D721Med (cell line): ENCODE results near the gene ANXA8.

Experiments
- DNase-seq: peaks from one replicate; pipeline ENCODE4 v3.0.0; 2011; ENCODE audit warnings: low spot score; ENCODE audit not compliant: insufficient read length
- FAIRE-seq: peaks from 2 replicates; lab custom pipeline; 2011; peaks lifted over from hg19 to GRCh38; lab: Jason Lieb, UNC
- TF ChIP-seq, protein P1 (sequence below): IDR thresholded peaks from 2 replicates; pipeline ENCODE4 v1.5.1; 2012; ENCODE audit warnings: mild to moderate bottlenecking, control low read depth; ENCODE audit not compliant: insufficient read depth; ENCODE audit errors: missing control alignments

ANXA8 gene

DNA sequence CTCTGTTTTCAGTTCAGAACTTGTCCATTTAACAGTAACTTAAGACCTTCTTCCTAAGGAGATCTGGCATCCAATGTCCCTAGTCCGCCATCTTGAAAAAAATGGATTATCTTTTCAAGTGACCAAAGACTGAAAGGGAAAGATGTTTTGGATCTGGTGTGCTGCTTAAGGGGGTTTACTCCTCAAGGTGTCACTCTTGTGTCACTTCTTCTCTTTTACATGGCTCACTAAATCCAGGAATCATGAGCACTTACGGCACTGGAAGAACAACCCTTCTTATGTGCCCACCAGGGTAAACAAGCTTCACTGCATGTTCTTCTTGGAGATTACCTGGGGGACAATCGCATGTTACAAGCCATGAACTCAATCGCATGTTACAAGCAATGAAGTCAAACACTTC lies 43.7 kb downstream of the ANXA8 start:
- no peak for FAIRE-seq
- DNase-seq, result no peak
- TF ChIP-seq, protein P1, sequence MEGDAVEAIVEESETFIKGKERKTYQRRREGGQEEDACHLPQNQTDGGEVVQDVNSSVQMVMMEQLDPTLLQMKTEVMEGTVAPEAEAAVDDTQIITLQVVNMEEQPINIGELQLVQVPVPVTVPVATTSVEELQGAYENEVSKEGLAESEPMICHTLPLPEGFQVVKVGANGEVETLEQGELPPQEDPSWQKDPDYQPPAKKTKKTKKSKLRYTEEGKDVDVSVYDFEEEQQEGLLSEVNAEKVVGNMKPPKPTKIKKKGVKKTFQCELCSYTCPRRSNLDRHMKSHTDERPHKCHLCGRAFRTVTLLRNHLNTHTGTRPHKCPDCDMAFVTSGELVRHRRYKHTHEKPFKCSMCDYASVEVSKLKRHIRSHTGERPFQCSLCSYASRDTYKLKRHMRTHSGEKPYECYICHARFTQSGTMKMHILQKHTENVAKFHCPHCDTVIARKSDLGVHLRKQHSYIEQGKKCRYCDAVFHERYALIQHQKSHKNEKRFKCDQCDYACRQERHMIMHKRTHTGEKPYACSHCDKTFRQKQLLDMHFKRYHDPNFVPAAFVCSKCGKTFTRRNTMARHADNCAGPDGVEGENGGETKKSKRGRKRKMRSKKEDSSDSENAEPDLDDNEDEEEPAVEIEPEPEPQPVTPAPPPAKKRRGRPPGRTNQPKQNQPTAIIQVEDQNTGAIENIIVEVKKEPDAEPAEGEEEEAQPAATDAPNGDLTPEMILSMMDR, result no peak

- no peak for FAIRE-seq
- no peak for DNase-seq
- TF ChIP-seq, protein P1, result no peak
These were observed 44.9 kb downstream of the ANXA8 start for GRCh38 chr10:47438857-47439474.

DNA sequence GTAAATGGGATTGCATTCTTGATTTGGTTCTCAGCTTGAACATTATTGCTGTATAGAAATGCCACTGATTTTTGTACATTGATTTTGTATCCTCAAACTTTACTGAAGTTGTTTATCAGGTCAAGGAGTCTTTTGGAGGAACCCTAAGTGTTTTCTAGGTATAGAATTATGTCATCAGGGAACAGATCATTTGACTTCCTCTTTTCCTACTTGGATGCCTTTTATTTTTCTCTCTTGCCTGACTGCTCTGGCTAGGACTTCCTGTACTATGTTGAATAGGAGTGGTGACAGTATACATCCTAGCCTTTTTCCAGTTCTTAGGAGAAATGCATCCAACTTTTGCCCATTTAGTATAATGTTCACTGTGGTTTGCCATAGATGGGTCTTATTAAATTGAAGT lies 48.8 kb downstream of the ANXA8 start:
- FAIRE-seq (no peak), DNase-seq (no peak)
- TF ChIP-seq, protein P1, result no peak

- no peak for DNase-seq
- TF ChIP-seq, protein P1, result no peak
- no peak for FAIRE-seq
These were observed 58.0 kb downstream of the ANXA8 start for GRCh38 chr10:47425813-47426419.

DNA sequence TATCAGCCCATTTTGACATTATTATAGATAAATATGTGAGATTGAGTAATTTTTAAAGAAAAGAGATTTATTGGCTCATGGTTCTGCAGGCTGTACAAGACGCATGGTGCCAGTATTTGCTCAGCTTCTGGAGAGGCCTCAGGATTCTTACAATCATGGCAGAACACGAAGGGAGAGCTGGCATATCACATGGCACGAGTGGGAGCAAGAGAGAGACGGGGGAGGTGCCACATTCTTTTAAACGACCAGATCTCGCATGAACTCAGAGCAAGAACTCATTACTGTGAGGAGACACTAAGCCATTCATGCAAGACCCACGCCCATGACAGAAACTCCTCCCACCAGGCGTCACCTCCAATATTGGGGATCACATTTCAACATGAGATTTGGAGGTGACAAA lies 59.7 kb downstream of the ANXA8 start:
- TF ChIP-seq, protein P1, result no peak
- FAIRE-seq (no peak), DNase-seq (no peak)

DNA sequence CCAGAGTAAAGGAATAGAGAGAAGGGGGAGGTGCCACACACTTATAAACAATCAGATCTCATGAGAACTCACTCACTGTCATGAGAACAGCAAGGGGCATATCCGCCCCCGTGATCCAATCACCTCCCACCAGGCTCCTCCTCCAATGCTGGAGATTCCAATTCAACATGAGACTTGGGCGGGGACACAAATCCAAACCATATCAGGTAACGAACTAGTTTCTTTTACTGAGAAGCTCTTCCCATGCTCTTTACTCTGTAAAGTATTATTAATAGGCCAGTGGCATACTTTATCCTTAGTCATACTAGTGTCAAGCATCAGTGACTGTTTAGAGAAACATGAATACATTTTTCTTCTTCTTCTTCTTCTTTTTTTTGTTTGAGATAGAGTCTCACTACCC lies 60.4 kb downstream of the ANXA8 start:
- TF ChIP-seq, protein P1, result no peak
- DNase-seq (no peak), FAIRE-seq (no peak)

DNA sequence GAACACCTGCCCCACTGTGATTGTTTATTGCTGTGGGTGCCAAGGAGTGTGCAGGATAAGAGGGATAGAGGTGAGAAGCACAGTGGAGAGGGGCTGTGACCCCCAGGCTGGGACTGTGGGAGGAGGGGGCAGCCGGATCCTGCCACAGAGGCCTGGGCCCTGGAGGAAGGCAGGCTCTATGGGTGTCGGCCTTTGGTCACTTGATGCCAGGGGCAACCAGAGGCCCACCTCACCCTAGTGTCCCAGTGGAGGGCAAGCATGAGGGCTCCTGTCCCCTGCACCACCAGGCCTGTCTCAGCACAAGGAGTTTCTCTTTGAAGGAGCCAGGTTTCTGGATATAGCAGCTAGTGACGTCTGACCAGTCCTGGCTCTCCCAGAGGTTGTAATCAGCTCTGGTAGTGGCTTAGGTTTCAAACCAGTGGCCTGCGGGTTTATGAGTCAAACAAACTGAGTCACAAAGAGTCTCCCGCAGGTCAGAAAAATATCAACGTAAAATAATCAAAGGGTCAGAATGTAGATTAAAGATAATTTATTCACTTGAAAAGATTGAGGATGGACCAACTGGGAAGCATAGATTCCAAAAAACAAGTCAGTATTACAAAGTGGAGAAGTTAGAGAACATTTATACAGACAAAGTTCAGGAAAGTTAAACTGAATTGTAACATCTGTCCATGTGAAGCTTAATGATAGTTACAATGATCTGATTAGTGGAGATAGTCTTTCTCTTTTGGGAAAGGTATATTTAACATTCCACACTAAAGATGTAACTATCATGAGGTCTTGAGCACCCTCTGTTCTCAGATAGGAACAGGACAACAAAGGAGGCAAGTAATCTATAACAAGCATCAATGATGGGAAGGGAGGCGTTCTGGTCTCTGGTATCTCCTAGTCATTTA lies 62.6 kb downstream of the ANXA8 start:
- DNase-seq (no peak), FAIRE-seq (no peak)
- TF ChIP-seq, protein P1, result no peak
